ENCODE results near the gene SSB. TPM values are rescaled to one million over a fixed set of nuclear protein-coding genes. Genes with fewer than 3 reads are reported as not detected.

SSB gene
- total RNA-seq, 4 donors from 2014 or later: 53.9 to 79.2 (median 63.2) TPM

DNA sequence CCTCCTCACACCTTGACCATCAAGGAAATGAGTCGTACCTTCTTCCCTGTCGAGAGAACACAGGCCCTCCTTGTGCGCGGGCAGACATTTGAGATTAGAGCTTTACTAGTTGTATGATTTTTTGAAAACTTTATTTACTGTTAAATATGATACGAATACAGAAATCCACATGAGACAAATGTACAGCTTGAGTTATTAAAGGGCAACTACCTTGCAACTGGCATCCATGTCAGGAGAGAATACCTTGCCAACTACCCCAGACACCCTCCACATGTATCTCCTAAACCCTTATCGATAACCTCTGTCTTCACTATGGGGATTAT, 36.7 kb upstream of the SSB start:
- Histone ChIP-seq H3K4me3 (no peak overlapping the region), H3K27ac (no peak overlapping the region), H3K36me3 (peaks cover 0 to 8% (median 0%) of the 10 kb centered on the region in 3 donors), H3K27me3 (no peaks in the 10 kb centered on the region), H3K9me3 (peaks cover 0 to 5% (median 0%) of the 10 kb centered on the region in 4 donors), H3K4me1 (no peaks in the 10 kb centered on the region)
- no peak for DNase-seq (ENCODE audit: low spot score in 2 of 2)
- TF ChIP-seq EP300 (IDR thresholded peaks at IDR 0.05): no peak
- TF ChIP-seq, protein P1, sequence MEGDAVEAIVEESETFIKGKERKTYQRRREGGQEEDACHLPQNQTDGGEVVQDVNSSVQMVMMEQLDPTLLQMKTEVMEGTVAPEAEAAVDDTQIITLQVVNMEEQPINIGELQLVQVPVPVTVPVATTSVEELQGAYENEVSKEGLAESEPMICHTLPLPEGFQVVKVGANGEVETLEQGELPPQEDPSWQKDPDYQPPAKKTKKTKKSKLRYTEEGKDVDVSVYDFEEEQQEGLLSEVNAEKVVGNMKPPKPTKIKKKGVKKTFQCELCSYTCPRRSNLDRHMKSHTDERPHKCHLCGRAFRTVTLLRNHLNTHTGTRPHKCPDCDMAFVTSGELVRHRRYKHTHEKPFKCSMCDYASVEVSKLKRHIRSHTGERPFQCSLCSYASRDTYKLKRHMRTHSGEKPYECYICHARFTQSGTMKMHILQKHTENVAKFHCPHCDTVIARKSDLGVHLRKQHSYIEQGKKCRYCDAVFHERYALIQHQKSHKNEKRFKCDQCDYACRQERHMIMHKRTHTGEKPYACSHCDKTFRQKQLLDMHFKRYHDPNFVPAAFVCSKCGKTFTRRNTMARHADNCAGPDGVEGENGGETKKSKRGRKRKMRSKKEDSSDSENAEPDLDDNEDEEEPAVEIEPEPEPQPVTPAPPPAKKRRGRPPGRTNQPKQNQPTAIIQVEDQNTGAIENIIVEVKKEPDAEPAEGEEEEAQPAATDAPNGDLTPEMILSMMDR (IDR thresholded peaks at IDR 0.05): no peak
- no peak for TF ChIP-seq POLR2A (IDR thresholded peaks at IDR 0.05)
- 91 to 98% methylated on average over 6 of the region's 6 CpGs for WGBS, 2 donors

DNA sequence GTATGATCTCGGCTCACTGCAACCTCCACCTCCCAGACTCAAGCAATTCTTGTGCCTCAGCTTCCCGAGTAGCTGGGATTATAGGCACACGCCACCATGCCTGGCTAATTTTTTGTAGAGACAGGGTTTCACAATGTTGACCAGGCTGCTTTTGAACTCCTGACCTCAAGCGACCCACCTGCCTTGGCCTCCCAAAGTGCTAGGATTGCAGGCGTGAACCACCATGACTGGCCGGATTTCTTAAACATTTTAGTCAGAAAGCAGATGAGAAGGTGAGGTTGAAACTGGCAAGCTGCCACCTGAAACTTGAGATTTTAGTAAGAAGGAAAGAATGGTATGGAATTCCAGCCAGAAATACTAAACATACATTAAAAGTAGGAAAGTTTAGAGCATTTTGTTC, 33.1 kb upstream of the SSB start:
- 77 to 92% methylated on average over 6 of the region's 6 CpGs for WGBS, 2 donors
- Histone ChIP-seq H3K27me3 (peaks cover 0 to 12% of the 10 kb centered on the region in 2 donors), H3K4me1 (peaks cover 0 to 17% (median 6%) of the 10 kb centered on the region in 4 donors), H3K4me3 (no peak overlapping the region), H3K27ac (no peak overlapping the region), H3K9me3 (peaks cover 0 to 5% (median 0%) of the 10 kb centered on the region in 4 donors), H3K36me3 (peaks cover 0 to 8% (median 0%) of the 10 kb centered on the region in 3 donors)
- TF ChIP-seq EP300 (IDR thresholded peaks at IDR 0.05) (no peak), POLR2A (IDR thresholded peaks at IDR 0.05) (no peak)
- TF ChIP-seq, protein P1 (IDR thresholded peaks at IDR 0.05): no peak
- no peak for DNase-seq (ENCODE audit: low spot score in 2 of 2)

- Histone ChIP-seq H3K4me1 (peaks cover 0 to 17% (median 6%) of the 10 kb centered on the region in 4 donors), H3K36me3 (peaks cover 0 to 4% (median 0%) of the 10 kb centered on the region in 3 donors), H3K4me3 (no peak overlapping the region), H3K27ac (no peak overlapping the region), H3K27me3 (peaks cover 0 to 12% of the 10 kb centered on the region in 2 donors), H3K9me3 (peaks cover 0 to under 1% (median 0%) of the 10 kb centered on the region in 4 donors)
- DNase-seq (ENCODE audit: low spot score in 2 of 2): peak; percentile 33 to 92
- 21 to 32% methylated on average over 12 of the region's 12 CpGs for whole genome bisulfite sequencing, 2 donors
- TF ChIP-seq, protein P1 (IDR thresholded peaks at IDR 0.05): peak; percentile 52 to 68 (median 63)
- TF ChIP-seq POLR2A (IDR thresholded peaks at IDR 0.05): no peak
Measured at GRCh38 chr2:169767243-169767888, 31.3 kb upstream of the SSB start.

DNA sequence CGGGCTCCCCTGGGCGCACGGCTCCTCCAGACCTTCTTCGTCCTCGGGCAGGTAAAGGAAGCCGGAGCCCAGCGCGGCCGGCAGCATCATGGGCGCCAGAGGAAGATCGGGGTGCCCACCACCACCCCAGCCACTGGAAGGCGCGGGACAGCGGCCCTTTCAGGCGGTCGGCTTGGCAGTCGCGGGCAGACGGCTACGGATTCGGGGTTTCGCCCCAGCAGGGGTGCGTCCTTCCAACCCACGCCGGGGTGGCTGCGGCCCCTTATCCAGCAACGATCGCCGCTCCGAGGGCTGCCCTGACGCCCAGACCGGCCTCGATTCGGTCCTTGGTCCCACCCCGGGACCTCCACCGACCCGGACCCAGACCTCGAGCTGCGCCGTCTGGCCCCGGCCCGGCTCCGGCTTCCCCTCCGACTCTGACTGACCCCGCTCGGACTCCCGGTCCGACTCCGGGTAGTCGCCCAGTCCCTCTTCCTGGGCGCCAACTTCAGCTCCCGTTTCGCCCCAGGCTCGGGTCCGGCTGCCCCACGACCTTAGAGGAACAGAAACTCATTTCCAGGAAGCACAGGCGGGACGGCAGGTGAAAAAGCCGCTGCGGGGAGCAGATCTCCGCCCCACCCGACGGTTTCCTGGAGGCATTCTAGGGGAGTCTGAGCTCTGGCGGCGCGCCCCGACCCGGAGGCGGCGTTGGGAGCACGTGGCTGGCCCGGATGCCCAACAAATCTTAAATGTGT, 30.2 kb upstream of the SSB start:
- TF ChIP-seq POLR2A (IDR thresholded peaks at IDR 0.05): no peak
- TF ChIP-seq, protein P1 (IDR thresholded peaks at IDR 0.05): peak in 1 of 5 experiments; percentile 5
- no peaks in the 10 kb centered on the region for H3K9me3 ChIP-seq
- H3K27ac ChIP-seq: no peak overlapping the region
- H3K36me3 ChIP-seq: no peaks in the 10 kb centered on the region
- 20 to 57% methylated on average over 53 of the region's 72 CpGs for WGBS, 2 donors
- peaks cover 0 to 17% (median 6%) of the 10 kb centered on the region in 4 donors for H3K4me1 ChIP-seq
- peak overlapping the region; percentile 11 to 50 (median 32) for H3K4me3 ChIP-seq
- peaks cover 0 to 12% of the 10 kb centered on the region in 2 donors for H3K27me3 ChIP-seq
- DNase-seq (ENCODE audit: low spot score in 2 of 2): no peak

DNA sequence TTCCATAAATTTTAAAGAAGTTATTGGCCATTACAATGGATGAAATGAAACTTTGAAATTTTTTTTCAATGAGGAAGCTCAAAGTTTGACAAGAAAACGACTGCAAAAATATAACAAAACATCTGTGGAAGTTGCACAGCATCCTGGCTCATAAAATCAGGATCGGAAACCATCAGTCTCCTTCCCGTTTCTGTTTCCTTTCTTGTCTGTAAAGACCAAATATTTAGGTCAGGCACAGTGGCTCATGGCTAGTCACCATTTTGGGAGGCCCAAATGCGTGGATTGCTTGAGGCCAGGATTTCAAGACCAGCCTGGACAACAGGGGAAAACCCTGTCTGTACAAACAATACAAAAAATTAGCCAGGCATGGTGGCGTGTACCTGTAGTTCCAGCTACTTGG, 27.6 kb upstream of the SSB start:
- H3K36me3 ChIP-seq: no peaks in the 10 kb centered on the region
- H3K9me3 ChIP-seq: no peaks in the 10 kb centered on the region
- H3K27ac ChIP-seq: no peak overlapping the region
- no peak overlapping the region for H3K4me3 ChIP-seq
- peaks cover 0 to 22% (median 6%) of the 10 kb centered on the region in 4 donors for H3K4me1 ChIP-seq
- peaks cover 0 to 12% of the 10 kb centered on the region in 2 donors for H3K27me3 ChIP-seq
- WGBS, 2 donors: 83% methylated on average over 5 of the region's 5 CpGs
- no peak for DNase-seq (ENCODE audit: low spot score in 2 of 2)
- TF ChIP-seq EP300 (IDR thresholded peaks at IDR 0.05) (no peak), POLR2A (IDR thresholded peaks at IDR 0.05) (no peak)
- TF ChIP-seq, protein P1 (IDR thresholded peaks at IDR 0.05): no peak
